HG02763 (cell line): ENCODE results near the gene ITGA8.
"Not testable (repeated sequence)": the region's sequence is repeated elsewhere in the genome, so short reads cannot be mapped to it uniquely, and the experiment has no call there.

Experiments used
- ATAC-seq: cut with Tn5 transposase; IDR thresholded peaks from one replicate; pipeline ENCODE4 v1.9.1; 2021; ENCODE audit warnings: mild to moderate bottlenecking, moderate library complexity; ENCODE audit not compliant: unreplicated experiment

ITGA8 gene

GRCh38 chr10:15567952-15568351 lies 151.8 kb downstream of the ITGA8 start:
- ATAC-seq, result no peak

- no peak for ATAC-seq
Observed at GRCh38 chr10:15563246-15563645, 156.5 kb downstream of the ITGA8 start.

- no peak for ATAC-seq
Observed at GRCh38 chr10:15562578-15562977, 157.1 kb downstream of the ITGA8 start.

- ATAC-seq, result no peak
Observed at GRCh38 chr10:15562116-15562515, 157.6 kb downstream of the ITGA8 start.

- ATAC-seq, result no peak
Observed at GRCh38 chr10:15558136-15558535, 161.6 kb downstream of the ITGA8 start.

- not testable (repeated sequence) for ATAC-seq
Observed at GRCh38 chr10:15557168-15557567, 162.6 kb downstream of the ITGA8 start.

- ATAC-seq, result no peak
Observed at GRCh38 chr10:15550950-15551349, 168.8 kb downstream of the ITGA8 start.

- ATAC-seq, result no peak
Observed at GRCh38 chr10:15548331-15548730, 171.4 kb downstream of the ITGA8 start.

- no peak for ATAC-seq
Observed at GRCh38 chr10:15546606-15547005, 173.1 kb downstream of the ITGA8 start.

GRCh38 chr10:15545884-15546283 lies 173.8 kb downstream of the ITGA8 start:
- no peak for ATAC-seq

GRCh38 chr10:15545266-15545665 lies 174.5 kb downstream of the ITGA8 start:
- ATAC-seq, result no peak

- ATAC-seq, result no peak
Observed at GRCh38 chr10:15543994-15544393, 175.7 kb downstream of the ITGA8 start.

GRCh38 chr10:15542817-15543216 lies 176.9 kb downstream of the ITGA8 start:
- no peak for ATAC-seq

- no peak for ATAC-seq
Observed at GRCh38 chr10:15541376-15541775, 178.3 kb downstream of the ITGA8 start.

GRCh38 chr10:15540727-15541126 lies 179.0 kb downstream of the ITGA8 start:
- no peak for ATAC-seq

- no peak for ATAC-seq
Observed at GRCh38 chr10:15539262-15539661, 180.5 kb downstream of the ITGA8 start.

- ATAC-seq, result not testable (repeated sequence)
Observed at GRCh38 chr10:15534928-15535538, 184.7 kb downstream of the ITGA8 start.

GRCh38 chr10:15531927-15532722 lies 187.6 kb downstream of the ITGA8 start:
- ATAC-seq, result no peak

- no peak for ATAC-seq
Observed at GRCh38 chr10:15528859-15529239, 190.9 kb downstream of the ITGA8 start.

- no peak for ATAC-seq
Observed at GRCh38 chr10:15526754-15527153, 193.0 kb downstream of the ITGA8 start.

GRCh38 chr10:15521328-15521903 lies 198.3 kb downstream of the ITGA8 start:
- no peak for ATAC-seq

- no peak for ATAC-seq
Observed at GRCh38 chr10:15518250-15518649, 201.5 kb downstream of the ITGA8 start.
